ENCODE data around the gene SMIM41. TPM values are rescaled to one million over a fixed set of nuclear protein-coding genes. Genes with fewer than 3 reads are reported as not detected.
A peak's percentile ranks its signal among the peaks of the same experiment; 100 is the strongest.

The SMIM41 gene
- total and polyA plus RNA-seq, 2 donors (not counting 1 experiment from before 2014, with no cell fraction given) = 2.0 to 4.8 TPM

GRCh38 chr12:52132754-52133161, 53.3 kb downstream of the SMIM41 start:
- H3K4me3 ChIP-seq (replicated peaks in 1 of 4; ENCODE audit: control extremely low read depth in 1 of 4, insufficient read depth in 1 of 4, low read depth in 3 of 4, low read length in 4 of 4) = no peak overlapping the region
- H3K79me2 ChIP-seq (ENCODE audit: control insufficient read depth, insufficient read depth, low read length) = no peaks in the 10 kb centered on the region
- H3K4me1 ChIP-seq (ENCODE audit: control insufficient read depth, extremely low read depth, insufficient read depth, low read length) = no peaks in the 10 kb centered on the region
- TF ChIP-seq CTCF (conservative IDR thresholded peaks at IDR 0.05 in 1 of 2, IDR thresholded peaks at IDR 0.05 in 1 of 2; ENCODE audit: low read depth in 1 of 2, low read length in 2 of 2) (no peak), EZH2 (IDR thresholded peaks at IDR 0.05; ENCODE audit: low read length, missing control alignments) (no peak)
- H3K4me2 ChIP-seq (ENCODE audit: extremely low read depth, insufficient read depth, low read length) = no peak overlapping the region
- H3K27me3 ChIP-seq (ENCODE audit: control insufficient read depth, insufficient read depth, low read length) = peaks cover 12% of the 10 kb centered on the region
- H2AFZ ChIP-seq (ENCODE audit: low read length) = no peak overlapping the region
- no peak overlapping the region for H3K9ac ChIP-seq (ENCODE audit: insufficient read depth, low read length)
- H4K20me1 ChIP-seq (ENCODE audit: control insufficient read depth, extremely low read depth, insufficient read depth, low read length) = no peaks in the 10 kb centered on the region
- no peak overlapping the region for H3K27ac ChIP-seq (ENCODE audit: insufficient read depth, low read length)
- DNase-seq (ENCODE audit: low read depth in 2 of 2) = peak in 1 of 2 donors; percentile 48
- no peaks in the 10 kb centered on the region for H3K36me3 ChIP-seq (ENCODE audit: control insufficient read depth, insufficient read depth, low read length)
- no peaks in the 10 kb centered on the region for H3K9me3 ChIP-seq (ENCODE audit: control insufficient read depth, insufficient read depth, low read depth, low read length)

GRCh38 chr12:52137746-52138145, 58.2 kb downstream of the SMIM41 start:
- Histone ChIP-seq H3K9ac (ENCODE audit: insufficient read depth, low read length) (no peak overlapping the region), H3K36me3 (ENCODE audit: control insufficient read depth, insufficient read depth, low read length) (no peaks in the 10 kb centered on the region), H3K4me1 (ENCODE audit: control insufficient read depth, extremely low read depth, insufficient read depth, low read length) (peaks cover 4% of the 10 kb centered on the region), H3K4me2 (ENCODE audit: extremely low read depth, insufficient read depth, low read length) (no peak overlapping the region), H3K79me2 (ENCODE audit: control insufficient read depth, insufficient read depth, low read length) (no peaks in the 10 kb centered on the region), H3K27ac (ENCODE audit: insufficient read depth, low read length) (no peak overlapping the region), H3K27me3 (ENCODE audit: control insufficient read depth, insufficient read depth, low read length) (no peaks in the 10 kb centered on the region), H3K4me3 (replicated peaks in 1 of 4; ENCODE audit: control extremely low read depth in 1 of 4, insufficient read depth in 1 of 4, low read depth in 3 of 4, low read length in 4 of 4) (no peak overlapping the region), H2AFZ (ENCODE audit: low read length) (no peak overlapping the region), H4K20me1 (ENCODE audit: control insufficient read depth, extremely low read depth, insufficient read depth, low read length) (no peaks in the 10 kb centered on the region), H3K9me3 (ENCODE audit: control insufficient read depth, insufficient read depth, low read depth, low read length) (no peaks in the 10 kb centered on the region)
- TF ChIP-seq EZH2 (IDR thresholded peaks at IDR 0.05; ENCODE audit: low read length, missing control alignments) (no peak), CTCF (conservative IDR thresholded peaks at IDR 0.05 in 1 of 2, IDR thresholded peaks at IDR 0.05 in 1 of 2; ENCODE audit: low read depth in 1 of 2, low read length in 2 of 2) (no peak)
- DNase-seq (ENCODE audit: low read depth in 2 of 2) = no peak

- Histone ChIP-seq H3K4me2 (ENCODE audit: extremely low read depth, insufficient read depth, low read length) (no peak overlapping the region), H3K27ac (ENCODE audit: insufficient read depth, low read length) (no peak overlapping the region), H3K27me3 (ENCODE audit: control insufficient read depth, insufficient read depth, low read length) (no peaks in the 10 kb centered on the region), H4K20me1 (ENCODE audit: control insufficient read depth, extremely low read depth, insufficient read depth, low read length) (no peaks in the 10 kb centered on the region), H3K79me2 (ENCODE audit: control insufficient read depth, insufficient read depth, low read length) (no peaks in the 10 kb centered on the region), H3K4me1 (ENCODE audit: control insufficient read depth, extremely low read depth, insufficient read depth, low read length) (peaks cover 6% of the 10 kb centered on the region), H3K36me3 (ENCODE audit: control insufficient read depth, insufficient read depth, low read length) (no peaks in the 10 kb centered on the region), H3K9ac (ENCODE audit: insufficient read depth, low read length) (no peak overlapping the region), H2AFZ (ENCODE audit: low read length) (no peak overlapping the region), H3K4me3 (replicated peaks in 1 of 4; ENCODE audit: control extremely low read depth in 1 of 4, insufficient read depth in 1 of 4, low read depth in 3 of 4, low read length in 4 of 4) (no peak overlapping the region), H3K9me3 (ENCODE audit: control insufficient read depth, insufficient read depth, low read depth, low read length) (no peaks in the 10 kb centered on the region)
- TF ChIP-seq EZH2 (IDR thresholded peaks at IDR 0.05; ENCODE audit: low read length, missing control alignments) = no peak
- no peak for DNase-seq (ENCODE audit: low read depth in 2 of 2)
These were observed 59.6 kb downstream of the SMIM41 start for GRCh38 chr12:52139147-52139546.
